T-helper 1 cell treated with Interleukin-12 subunit alpha and Interleukin-12 subunit beta and Interleukin-4 antibody, amounts not matched to agents 30 ng/mL and 1 ng/mL, for 36 hours (primary cell): Measurements from ENCODE around the gene NRIP2. TPM values are rescaled to one million over a fixed set of nuclear protein-coding genes. Genes with fewer than 3 reads are reported as not detected.
"Not testable (repeated sequence)": the region's sequence is repeated elsewhere in the genome, so short reads cannot be mapped to it uniquely, and the experiment has no call there.

Source experiments
- intact Hi-C: fragments of 100-400 bp; cut with micrococcal nuclease; formaldehyde crosslinking; loops from one replicate; pipeline ENCODE4 v1.15.1; 2024
- total RNA-seq: library from RNA; stranded (reverse); gene quantifications from 2 replicates; pipeline ENCODE4 v1.2.3, GENCODE V29; 2022

NRIP2 gene, protein sequence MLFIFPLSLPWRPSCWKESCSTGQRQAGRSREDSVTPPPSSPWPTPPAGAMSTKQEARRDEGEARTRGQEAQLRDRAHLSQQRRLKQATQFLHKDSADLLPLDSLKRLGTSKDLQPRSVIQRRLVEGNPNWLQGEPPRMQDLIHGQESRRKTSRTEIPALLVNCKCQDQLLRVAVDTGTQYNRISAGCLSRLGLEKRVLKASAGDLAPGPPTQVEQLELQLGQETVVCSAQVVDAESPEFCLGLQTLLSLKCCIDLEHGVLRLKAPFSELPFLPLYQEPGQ
- total RNA-seq: not detected in 2 replicates

GRCh38 chr12:2834581-2835491 lies at the start of gene NRIP2:
Gene NRIP2, minus strand, starts transcription at chr12:2835035. Its CDS starts 52 bp downstream, at chr12:2834983.
- intact Hi-C loops: no loop called here

- intact Hi-C loops: no loop called here
These were observed 45.0 kb upstream of the NRIP2 start for GRCh38 chr12:2879853-2880252.

DNA sequence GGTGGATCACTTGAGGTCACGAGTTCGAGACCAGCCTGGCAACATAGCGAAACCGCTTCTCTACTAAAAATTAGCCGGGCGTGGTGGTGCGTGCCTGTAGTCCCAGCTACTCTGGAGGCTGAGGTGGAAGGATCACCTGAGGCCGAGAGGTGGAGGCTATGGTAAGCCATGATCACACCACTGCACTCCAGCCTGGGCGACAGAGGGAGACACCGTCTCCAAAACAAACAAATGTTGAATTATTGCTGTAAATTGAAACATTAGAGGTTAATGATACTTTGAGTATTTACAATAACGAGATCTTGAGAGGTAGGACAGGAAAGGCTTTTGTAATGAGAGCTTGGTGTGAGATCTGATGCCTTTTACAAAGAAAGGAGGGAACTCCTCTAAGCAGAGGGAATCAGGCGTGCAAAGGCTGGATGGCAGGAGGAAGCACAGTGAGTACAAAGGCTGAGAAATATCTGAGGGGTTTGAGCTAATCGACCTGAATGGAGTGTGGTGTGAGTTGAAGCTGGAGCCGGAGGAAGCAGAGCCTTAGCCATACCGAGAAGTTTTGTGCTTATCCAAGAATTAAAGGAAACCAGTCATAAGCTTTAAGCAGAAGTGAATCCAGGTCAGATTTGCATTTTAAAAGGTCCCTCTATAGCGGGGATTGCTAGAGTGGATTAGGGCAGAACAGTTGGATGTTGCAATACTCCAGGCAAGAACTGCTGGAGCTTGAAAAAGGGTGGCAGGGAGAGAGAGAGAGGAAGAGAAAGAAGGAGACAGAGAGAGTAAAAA lies 43.3 kb upstream of the NRIP2 start:
- intact Hi-C loops: loop anchor here (1.0 to 2.0 kb wide), 5 partner anchors 10 to 187 kb away; partner anchors contain the start of genes FKBP4 and TULP3

DNA sequence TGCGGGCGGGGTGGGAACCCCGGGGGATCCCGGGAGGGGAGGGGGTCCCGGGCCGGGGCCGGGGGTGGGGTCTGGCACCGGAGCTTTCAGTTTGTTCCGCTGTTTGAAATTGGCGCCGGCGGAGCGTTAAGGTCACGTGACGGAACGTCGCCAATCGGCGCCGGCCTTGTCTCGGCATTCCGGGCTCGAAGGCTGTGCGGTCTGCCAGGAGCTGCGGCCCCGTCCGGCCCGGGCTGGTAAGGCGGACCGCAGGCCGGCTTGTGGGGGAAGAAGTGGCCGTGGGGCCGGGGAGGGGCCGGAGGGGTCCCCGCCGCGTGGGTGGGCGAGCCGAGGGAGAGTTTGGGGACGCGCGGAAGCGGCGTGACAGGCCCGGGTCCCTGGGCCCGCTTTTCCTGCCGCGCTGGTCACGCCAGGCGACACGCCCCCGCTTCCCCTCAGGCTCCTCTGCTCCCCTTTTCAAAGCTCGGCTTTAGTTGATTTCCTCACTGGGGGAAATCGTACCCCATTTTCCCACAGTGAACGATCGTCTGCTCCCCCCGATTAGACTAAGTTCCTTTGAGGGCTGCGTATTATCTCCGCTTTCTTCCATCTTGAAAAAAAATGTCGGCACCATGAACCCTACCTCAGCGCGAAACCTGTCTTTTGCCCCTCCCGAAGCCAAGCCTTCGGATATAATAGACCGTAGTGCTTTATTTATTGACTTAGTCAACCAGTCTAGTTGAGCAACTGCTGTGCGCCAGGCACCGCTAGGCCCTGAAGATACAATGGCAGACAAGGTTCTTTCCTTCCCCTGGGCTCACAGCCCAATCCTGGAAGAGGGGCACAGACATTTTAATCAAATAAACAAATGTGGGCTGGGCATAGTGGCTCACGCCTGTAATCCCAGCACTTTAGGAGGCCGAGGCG lies 42.5 kb upstream of the NRIP2 start, which contains the start of the genes FOXM1 and RHNO1:
Gene FOXM1 (minus strand): TSS at position 128 of the 906 bp plus-strand sequence. CDS start 2,696 bp downstream, outside the sequence.
Gene RHNO1 (plus strand): TSS at position 177 of the 906 bp plus-strand sequence. CDS start 8,144 bp downstream, outside the sequence.
- intact Hi-C loops: loop anchor here (1.0 to 2.0 kb wide), 5 partner anchors 9 to 186 kb away; partner anchors contain the start of genes FKBP4 and TULP3

DNA sequence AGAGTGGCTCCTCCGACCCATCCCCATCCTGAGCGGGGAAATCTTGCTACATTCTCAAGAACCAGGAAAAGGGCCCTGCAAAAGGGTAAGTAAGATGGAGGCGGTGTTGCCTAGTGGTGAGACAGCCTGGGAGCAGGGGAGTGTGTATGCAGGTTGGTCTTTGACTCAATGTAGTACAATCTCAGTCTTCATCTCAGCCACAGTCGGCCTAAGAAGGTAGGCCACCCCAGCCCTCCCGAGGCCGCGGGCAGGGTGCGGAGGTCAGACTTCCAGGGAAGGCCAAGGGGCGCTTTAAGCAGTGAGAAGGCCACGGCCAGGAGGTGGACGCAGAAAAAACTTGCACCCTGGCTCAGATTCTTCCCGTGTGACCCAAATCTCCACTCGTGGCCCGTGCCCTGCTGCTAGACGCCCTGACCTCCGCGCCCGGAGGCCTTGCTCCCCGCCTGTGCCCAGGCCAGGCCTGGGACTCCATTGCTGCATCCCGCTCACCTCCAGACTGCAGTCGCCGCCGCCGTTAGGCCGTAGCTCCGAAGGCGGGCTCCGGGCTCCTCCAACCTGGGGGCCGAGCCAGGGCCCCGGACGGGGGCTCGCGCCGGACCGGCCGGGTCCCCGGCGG lies 41.7 kb upstream of the NRIP2 start:
- intact Hi-C loops: loop anchor here (1.0 to 2.0 kb wide), 6 partner anchors 8 to 186 kb away; partner anchors contain the start of genes FKBP4 and TULP3

DNA sequence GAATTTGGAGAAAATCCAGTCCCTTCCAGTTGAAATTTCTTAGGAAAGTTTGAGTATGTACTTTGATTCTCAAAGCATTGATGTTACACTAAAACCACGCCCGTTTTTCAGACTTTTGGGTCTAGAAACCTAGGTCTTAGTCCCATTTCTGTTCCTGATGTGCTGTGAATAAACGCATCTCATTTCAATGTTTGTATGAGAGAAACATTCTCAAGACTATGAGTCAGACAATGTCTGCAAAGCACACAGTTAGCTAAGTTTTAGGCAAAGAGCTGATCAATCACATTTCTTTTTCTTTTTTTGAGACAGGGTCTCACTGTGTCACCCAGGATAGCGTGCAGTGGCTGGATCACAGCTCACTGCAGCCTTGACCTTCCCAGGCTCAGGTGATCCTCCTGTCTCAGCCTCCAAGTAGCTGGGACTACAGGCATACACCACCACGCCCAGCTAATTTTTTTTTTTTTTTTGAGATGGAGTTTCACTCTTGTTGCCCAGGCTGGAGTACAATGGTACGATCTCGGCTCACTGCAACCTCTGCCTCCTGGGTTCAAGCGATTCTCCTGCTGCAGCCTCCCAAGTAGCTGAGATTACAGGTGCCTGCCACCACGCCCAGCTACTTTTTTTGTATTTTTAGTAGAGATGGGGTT lies 34.3 kb upstream of the NRIP2 start:
- intact Hi-C loops: loop anchor here (1.0 kb wide), 2 partner anchors 8 to 57 kb away; partner anchors contain the start of genes FOXM1, ITFG2 and RHNO1

- intact Hi-C loops: no loop called here
These were observed 29.4 kb upstream of the NRIP2 start for GRCh38 chr12:2864198-2864597.

- intact Hi-C loops: not testable (repeated sequence)
These were observed 28.6 kb upstream of the NRIP2 start for GRCh38 chr12:2863402-2863801.

- intact Hi-C loops: no loop called here
These were observed 28.0 kb upstream of the NRIP2 start for GRCh38 chr12:2862876-2863275.

DNA sequence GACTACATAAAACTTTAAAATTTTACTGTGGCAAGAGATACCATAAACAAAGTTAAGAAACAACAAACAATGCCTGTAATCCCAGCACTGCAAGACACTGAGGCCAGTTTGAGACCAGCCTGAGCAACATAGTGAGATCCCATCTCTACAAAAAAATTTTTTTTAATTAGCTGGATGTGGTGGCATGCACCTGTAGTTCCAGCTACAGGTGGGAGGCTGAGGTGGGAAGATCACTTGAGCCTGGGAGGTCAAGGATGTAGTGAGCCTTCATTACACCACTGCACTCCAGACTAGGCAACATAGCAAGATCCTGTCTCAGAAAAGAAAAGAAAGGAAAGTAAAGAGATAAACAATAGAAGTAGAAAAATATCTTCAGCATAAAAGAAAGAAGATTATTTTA lies 25.3 kb upstream of the NRIP2 start:
- intact Hi-C loops: no loop called here

DNA sequence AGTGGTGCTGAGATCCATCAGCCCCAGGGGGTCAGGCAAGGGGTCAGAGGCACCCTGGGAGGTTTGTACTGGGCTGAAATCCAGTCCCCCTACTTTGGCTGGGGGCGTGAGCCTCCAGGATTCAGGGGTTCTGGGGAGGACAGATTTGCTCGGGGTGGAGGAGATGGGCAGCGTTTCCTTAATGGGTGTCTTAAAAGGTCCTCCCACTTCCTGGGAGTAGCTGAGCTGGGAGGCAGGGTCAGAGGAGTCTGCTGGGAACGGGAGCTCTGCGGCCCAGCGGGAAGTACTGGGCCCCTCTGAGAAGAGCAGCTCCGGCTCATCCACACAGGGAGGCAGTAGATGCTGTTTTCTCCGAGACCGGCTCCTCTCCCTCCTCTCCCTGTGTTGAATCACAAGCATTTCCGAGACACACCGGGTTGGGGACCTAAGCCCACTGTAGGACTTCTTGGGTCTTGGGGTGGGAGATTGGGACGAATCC lies 24.1 kb upstream of the NRIP2 start:
- intact Hi-C loops: no loop called here

DNA sequence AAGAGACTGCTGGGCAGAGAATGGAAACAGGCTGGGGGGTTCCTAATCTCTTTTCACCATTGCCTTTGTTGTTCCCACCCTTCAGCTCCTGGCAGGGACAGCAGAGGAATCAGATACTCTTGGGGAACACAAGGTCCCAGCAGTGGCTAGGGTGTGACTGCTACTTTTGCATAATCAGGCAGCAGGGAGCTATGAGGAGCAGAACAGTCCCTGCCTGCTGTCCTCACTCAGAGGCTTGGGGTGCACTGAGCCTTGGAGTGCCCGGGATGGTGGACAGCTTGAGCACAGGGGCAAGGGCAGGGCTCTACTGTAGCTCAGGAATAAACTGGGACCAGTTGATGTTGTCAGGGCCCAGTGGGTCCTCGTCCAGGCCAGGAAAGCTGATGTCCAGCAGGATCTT lies 23.5 kb upstream of the NRIP2 start:
- intact Hi-C loops: no loop called here

DNA sequence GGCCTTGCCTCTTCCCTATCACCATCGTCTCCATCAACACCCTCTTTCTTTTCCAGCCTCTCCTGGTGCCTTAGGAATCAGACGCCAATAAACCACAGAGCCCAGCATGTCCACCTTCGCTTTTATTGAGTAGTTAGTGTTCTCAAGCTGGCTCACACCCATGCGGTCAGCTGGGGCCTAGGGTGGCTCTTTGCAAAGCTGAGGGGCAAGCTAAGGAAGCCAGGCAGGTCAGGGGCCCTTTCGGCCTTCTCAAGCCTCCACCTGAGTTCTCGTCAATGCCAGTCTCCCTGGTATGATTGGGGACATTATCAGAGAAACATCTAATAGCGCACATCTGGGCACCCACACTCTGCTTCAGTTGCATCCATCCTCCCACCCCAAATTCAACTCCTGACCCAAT lies 22.7 kb upstream of the NRIP2 start:
- intact Hi-C loops: no loop called here

DNA sequence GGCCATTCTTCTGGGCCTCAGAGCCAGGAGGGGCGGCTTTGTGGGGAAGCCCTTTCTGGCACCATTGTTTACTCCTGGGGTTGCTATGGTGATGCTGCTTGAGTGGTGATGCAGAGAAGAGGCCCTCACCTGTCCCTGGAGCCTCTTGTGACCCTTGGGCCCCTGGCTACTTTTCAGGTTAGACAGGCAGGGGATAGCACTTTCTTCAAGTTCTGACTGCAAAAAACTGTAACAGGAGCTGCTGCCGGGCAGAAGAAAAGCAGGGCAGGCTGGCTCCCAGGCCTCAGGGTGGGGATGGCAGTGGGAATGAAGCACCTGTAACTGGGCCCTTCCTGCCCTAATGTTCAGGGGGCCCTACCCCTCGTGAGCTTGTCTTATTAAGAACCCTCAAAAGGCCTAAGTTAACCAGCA lies 22.2 kb upstream of the NRIP2 start, which contains the start of gene TEX52:
Gene TEX52 (minus strand): TSS at position 19 of the 411 bp plus-strand sequence. CDS start 13 bp downstream, at position 6.
- intact Hi-C loops: no loop called here

- intact Hi-C loops: no loop called here
These were observed 21.2 kb upstream of the NRIP2 start for GRCh38 chr12:2856051-2856450.

DNA sequence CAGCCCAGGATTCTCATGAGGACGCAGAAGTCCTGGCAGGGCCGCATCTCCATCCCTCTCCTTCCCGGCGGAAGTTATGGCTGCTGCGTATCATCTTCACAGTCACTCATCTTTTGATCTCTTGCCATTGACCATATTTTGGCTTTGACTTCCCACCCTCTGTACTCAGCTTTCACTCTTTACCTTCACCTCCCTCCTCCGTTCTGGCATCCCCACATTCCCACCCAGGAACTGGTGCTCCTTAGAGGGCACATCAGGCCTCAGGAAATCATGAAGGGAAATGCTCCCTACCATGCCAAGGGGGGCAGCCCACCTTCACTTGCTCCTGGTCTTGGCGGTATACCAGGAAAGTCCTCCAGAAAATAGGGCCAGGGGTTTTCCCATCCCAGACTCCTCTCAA lies 20.7 kb upstream of the NRIP2 start:
- intact Hi-C loops: no loop called here

- intact Hi-C loops: no loop called here
These were observed 20.0 kb upstream of the NRIP2 start for GRCh38 chr12:2854669-2855453.

DNA sequence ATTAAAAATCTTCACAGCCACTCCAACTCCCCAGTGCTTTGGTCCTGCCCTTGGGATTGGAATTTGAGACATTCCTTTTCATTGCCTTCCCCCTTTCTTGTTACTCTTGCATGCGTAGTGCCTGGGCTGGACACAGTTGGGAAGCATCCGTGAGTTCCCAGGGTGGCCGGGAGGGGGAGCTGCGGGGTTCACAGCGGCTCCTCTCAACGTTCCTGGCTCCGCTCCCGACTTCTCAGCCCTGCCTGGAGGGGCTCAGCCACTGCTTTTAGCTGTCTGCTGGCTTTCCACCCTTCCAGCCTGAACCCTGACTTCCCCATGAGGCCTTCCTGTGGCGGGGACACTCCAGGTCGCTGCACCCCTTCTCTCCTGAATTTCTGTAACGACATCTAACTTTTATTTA lies 18.8 kb upstream of the NRIP2 start:
- intact Hi-C loops: loop anchor here (1.0 kb wide), 2 partner anchors 91 to 188 kb away; no protein-coding TSS in a partner anchor
